Measurements from ENCODE around the gene DRAP1. TPM values are rescaled to one million over a fixed set of nuclear protein-coding genes. Genes with fewer than 3 reads are reported as not detected.
A peak's percentile ranks its signal among the peaks of the same experiment; 100 is the strongest.

The DRAP1 gene
- polyA plus RNA-seq, 1 donor, result 71.0 TPM

DNA sequence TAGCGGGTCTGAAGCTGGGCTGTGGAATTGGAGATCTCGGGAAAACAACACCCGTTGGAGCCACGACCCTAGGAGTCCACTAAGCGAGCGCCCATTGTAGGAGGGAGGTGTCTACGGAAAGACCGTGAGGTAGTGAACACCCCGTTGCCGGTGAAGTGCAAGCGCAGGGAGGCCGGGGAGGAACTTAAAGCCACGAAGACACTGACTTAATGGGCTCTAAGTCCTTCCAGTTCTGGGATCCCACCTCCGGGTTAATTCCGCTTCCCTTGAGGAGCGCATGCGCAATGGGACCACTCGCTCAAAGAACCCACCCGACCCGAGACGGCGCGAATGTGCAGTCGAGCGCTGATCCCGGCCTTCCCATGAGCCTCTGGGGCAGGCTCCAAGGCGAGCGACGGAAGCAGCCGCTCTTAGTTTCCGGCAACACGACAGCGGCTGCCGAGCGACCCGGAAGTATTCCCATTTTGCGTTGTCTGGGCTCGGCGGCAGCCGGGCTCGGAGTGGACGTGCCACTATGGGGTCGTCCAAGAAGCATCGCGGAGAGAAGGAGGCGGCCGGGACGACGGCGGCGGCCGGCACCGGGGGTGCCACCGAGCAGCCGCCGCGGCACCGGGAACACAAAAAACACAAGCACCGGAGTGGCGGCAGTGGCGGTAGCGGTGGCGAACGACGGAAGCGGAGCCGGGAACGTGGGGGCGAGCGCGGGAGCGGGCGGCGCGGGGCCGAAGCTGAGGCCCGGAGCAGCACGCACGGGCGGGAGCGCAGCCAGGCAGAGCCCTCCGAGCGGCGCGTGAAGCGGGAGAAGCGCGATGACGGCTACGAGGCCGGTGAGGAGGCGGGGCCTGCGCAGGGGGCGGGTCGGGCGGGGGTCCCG is 42.3 kb downstream of the DRAP1 start, which contains the start of gene SART1:
Gene SART1, plus strand, starts transcription at position 468 of the 874 bp plus-strand sequence. Its CDS starts 47 bp downstream, at position 515.
- peak; percentile 98 for DNase-seq
- Histone ChIP-seq H3K27ac (ENCODE audit: low read length) (peak within 1 kb of the TSS; percentile 97), H3K36me3 (ENCODE audit: control insufficient read depth, insufficient read depth, low read length) (peaks cover 29% of the 10 kb centered on the region), H3K4me1 (ENCODE audit: control insufficient read depth, insufficient read depth, low read length) (peaks cover 10% of the 10 kb centered on the region), H3K4me3 (ENCODE audit: low read length) (peak within 1 kb of the TSS; percentile 95), H3K9me3 (ENCODE audit: control insufficient read depth, low read depth, low read length) (no peaks in the 10 kb centered on the region), H3K27me3 (ENCODE audit: control insufficient read depth, insufficient read depth, low read length) (no peaks in the 10 kb centered on the region)
- no CpG with 5 or more reads among the region's 97 CpGs for WGBS (ENCODE audit: insufficient coverage, low lambda C conversion rate)

GRCh38 chr11:65962141-65962564 is 42.9 kb downstream of the DRAP1 start:
- DNase-seq, result no peak
- Histone ChIP-seq H3K27ac (ENCODE audit: low read length) (no peak overlapping the region), H3K4me3 (ENCODE audit: low read length) (peak overlapping the region; percentile 95), H3K27me3 (ENCODE audit: control insufficient read depth, insufficient read depth, low read length) (no peaks in the 10 kb centered on the region), H3K36me3 (ENCODE audit: control insufficient read depth, insufficient read depth, low read length) (peaks cover 36% of the 10 kb centered on the region), H3K9me3 (ENCODE audit: control insufficient read depth, low read depth, low read length) (no peaks in the 10 kb centered on the region), H3K4me1 (ENCODE audit: control insufficient read depth, insufficient read depth, low read length) (peaks cover 10% of the 10 kb centered on the region)
- no CpG with 5 or more reads among the region's 13 CpGs for WGBS (ENCODE audit: insufficient coverage, low lambda C conversion rate)

- H3K36me3 ChIP-seq (ENCODE audit: control insufficient read depth, insufficient read depth, low read length), result peaks cover 62% of the 10 kb centered on the region
- DNase-seq, result no peak
- WGBS (ENCODE audit: insufficient coverage, low lambda C conversion rate), result no CpG with 5 or more reads among the region's 10 CpGs
- H3K9me3 ChIP-seq (ENCODE audit: control insufficient read depth, low read depth, low read length), result no peaks in the 10 kb centered on the region
- H3K4me1 ChIP-seq (ENCODE audit: control insufficient read depth, insufficient read depth, low read length), result peaks cover 10% of the 10 kb centered on the region
- no peak overlapping the region for H3K27ac ChIP-seq (ENCODE audit: low read length)
- no peak overlapping the region for H3K4me3 ChIP-seq (ENCODE audit: low read length)
- no peaks in the 10 kb centered on the region for H3K27me3 ChIP-seq (ENCODE audit: control insufficient read depth, insufficient read depth, low read length)
These were observed 45.7 kb downstream of the DRAP1 start for GRCh38 chr11:65964906-65965305.

DNA sequence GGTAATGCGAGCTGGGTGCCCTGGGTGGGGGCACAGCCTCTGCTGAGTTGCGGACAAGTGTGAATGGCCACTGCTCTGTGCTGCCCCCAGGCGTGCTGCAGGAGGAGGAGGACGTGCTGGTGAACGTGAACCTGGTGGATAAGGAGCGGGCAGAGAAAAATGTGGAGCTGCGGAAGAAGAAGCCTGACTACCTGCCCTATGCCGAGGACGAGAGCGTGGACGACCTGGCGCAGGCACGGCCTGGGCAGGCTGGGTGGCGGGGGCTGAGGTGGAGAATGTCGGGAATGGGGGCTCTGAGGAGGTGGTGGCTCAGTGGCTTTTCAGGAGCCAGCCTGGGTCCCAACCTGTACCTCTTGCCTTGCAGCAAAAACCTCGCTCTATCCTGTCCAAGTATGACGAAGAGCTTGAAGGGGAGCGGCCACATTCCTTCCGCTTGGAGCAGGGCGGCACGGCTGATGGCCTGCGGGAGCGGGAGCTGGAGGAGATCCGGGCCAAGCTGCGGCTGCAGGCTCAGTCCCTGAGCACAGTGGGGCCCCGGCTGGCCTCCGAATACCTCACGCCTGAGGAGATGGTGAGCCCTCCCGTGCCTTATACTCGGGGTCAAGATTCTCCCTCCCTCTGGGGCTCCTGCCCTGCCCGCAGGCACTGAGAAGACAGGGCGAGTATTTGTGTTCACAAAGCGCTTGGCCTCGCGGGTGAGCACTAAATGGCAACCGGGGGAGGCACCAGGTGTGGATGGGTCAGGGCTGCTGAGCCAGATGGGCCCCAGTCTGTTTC is 46.9 kb downstream of the DRAP1 start:
- no peaks in the 10 kb centered on the region for H3K27me3 ChIP-seq (ENCODE audit: control insufficient read depth, insufficient read depth, low read length)
- H3K27ac ChIP-seq (ENCODE audit: low read length), result no peak overlapping the region
- no peak overlapping the region for H3K4me3 ChIP-seq (ENCODE audit: low read length)
- peaks cover 69% of the 10 kb centered on the region for H3K36me3 ChIP-seq (ENCODE audit: control insufficient read depth, insufficient read depth, low read length)
- no peak for DNase-seq
- peaks cover 10% of the 10 kb centered on the region for H3K4me1 ChIP-seq (ENCODE audit: control insufficient read depth, insufficient read depth, low read length)
- H3K9me3 ChIP-seq (ENCODE audit: control insufficient read depth, low read depth, low read length), result no peaks in the 10 kb centered on the region
- no CpG with 5 or more reads among the region's 36 CpGs for WGBS (ENCODE audit: insufficient coverage, low lambda C conversion rate)

DNA sequence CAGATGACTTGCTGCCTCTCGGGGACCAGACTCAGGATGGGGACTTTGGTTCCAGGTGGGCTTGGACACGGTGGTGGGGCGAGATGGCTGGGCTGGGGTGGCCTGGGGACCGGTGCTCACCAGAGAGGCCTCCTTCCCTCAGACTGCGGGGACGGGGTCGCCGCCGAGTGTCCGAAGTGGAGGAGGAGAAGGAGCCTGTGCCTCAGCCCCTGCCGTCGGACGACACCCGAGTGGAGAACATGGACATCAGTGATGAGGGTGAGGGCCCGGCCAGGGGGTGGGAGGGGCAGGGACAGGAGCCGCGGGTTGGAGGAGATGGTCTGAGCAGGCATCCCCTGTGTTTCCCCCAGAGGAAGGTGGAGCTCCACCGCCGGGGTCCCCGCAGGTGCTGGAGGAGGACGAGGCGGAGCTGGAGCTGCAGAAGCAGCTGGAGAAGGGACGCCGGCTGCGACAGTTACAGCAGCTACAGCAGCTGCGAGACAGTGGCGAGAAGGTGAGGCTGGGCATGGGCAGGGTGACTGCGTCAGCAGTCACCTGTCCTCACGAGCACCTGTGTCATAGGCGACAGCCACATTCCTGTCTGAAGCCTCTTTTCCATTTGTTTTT is 48.2 kb downstream of the DRAP1 start:
- no peaks in the 10 kb centered on the region for H3K27me3 ChIP-seq (ENCODE audit: control insufficient read depth, insufficient read depth, low read length)
- no peaks in the 10 kb centered on the region for H3K9me3 ChIP-seq (ENCODE audit: control insufficient read depth, low read depth, low read length)
- H3K36me3 ChIP-seq (ENCODE audit: control insufficient read depth, insufficient read depth, low read length), result peaks cover 70% of the 10 kb centered on the region
- no peak overlapping the region for H3K4me3 ChIP-seq (ENCODE audit: low read length)
- H3K27ac ChIP-seq (ENCODE audit: low read length), result no peak overlapping the region
- WGBS (ENCODE audit: insufficient coverage, low lambda C conversion rate), result 80% methylated on average over 2 of the region's 30 CpGs
- no peak for DNase-seq
- peaks cover 8% of the 10 kb centered on the region for H3K4me1 ChIP-seq (ENCODE audit: control insufficient read depth, insufficient read depth, low read length)

DNA sequence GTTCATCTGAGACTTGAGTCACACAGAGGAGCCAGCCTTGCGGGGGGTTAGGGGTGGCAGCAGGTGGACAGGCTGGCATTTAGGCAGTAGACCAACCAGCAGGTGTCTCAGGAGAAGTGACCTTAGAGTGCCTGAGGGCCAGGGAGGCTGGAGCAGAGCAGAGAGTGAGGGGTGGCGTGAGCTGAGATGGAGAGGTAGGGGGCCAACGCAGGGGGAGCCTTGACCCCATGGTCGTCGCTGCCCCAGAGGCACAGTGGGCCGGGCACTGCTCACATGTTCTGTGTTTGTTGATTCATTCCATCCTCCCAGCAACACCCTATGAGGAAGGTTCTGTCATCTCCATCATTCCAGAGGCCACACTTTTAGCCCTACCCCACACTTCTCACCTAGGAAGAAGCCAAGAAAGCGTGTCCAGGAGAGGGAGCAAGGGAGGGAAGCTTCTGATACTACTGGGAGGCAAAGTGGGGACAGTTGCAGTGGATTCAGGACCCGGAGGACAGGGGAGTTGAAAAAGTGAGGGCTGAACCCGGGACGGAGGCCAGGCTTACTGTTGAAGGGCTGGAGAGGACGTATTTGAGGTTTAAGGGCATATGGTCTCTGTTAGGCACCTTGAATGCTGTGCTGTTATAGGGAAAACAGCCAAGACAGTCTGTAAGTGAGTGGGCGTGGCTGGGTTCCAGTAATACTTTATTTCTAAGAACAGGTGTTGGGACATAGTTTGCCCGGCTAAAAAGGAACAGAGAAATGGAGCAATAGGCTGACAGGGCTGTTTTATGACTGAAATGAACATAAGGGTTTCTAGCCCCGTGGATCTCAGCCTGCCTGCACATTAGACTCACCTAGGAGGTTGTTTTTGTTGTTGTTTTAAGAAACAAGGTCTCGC is 49.6 kb downstream of the DRAP1 start:
- Histone ChIP-seq H3K27ac (ENCODE audit: low read length) (no peak overlapping the region), H3K27me3 (ENCODE audit: control insufficient read depth, insufficient read depth, low read length) (no peaks in the 10 kb centered on the region), H3K36me3 (ENCODE audit: control insufficient read depth, insufficient read depth, low read length) (peaks cover 72% of the 10 kb centered on the region), H3K4me3 (ENCODE audit: low read length) (no peak overlapping the region), H3K4me1 (ENCODE audit: control insufficient read depth, insufficient read depth, low read length) (no peaks in the 10 kb centered on the region), H3K9me3 (ENCODE audit: control insufficient read depth, low read depth, low read length) (no peaks in the 10 kb centered on the region)
- no peak for DNase-seq
- WGBS (ENCODE audit: insufficient coverage, low lambda C conversion rate), result 100% methylated on average over 1 of the region's 15 CpGs

Other genes starting within 250 kb of the DRAP1 start
- 57.8 TPM for gene KAT5, start 207.2 kb upstream of the DRAP1 start, polyA plus RNA-seq
- gene RNASEH2C, start 198.6 kb upstream of the DRAP1 start, polyA plus RNA-seq, result 38.9 TPM
- 15.2 TPM for gene AP5B1, start 138.4 kb upstream of the DRAP1 start, polyA plus RNA-seq
- gene OVOL1, start 132.4 kb upstream of the DRAP1 start, polyA plus RNA-seq, result 32.6 TPM
- gene SNX32, start 85.5 kb upstream of the DRAP1 start, polyA plus RNA-seq, result 6.3 TPM
- gene CFL1, start 61.2 kb upstream of the DRAP1 start, polyA plus RNA-seq, result 933 TPM
- 62.1 TPM for gene MUS81, start 59.0 kb upstream of the DRAP1 start, polyA plus RNA-seq
- gene EFEMP2, start 46.6 kb upstream of the DRAP1 start, polyA plus RNA-seq, result 37.7 TPM
- 2.4 TPM for gene CTSW, start 39.6 kb upstream of the DRAP1 start, polyA plus RNA-seq
- gene FIBP, start 31.0 kb upstream of the DRAP1 start, polyA plus RNA-seq, result 59.9 TPM
- 10.9 TPM for gene CCDC85B, start 28.8 kb upstream of the DRAP1 start, polyA plus RNA-seq
- gene FOSL1, start 19.0 kb upstream of the DRAP1 start, polyA plus RNA-seq, result 0.15 TPM
- gene C11orf68, start 364 bp upstream of the DRAP1 start, polyA plus RNA-seq, result 30.3 TPM
- gene TSGA10IP, start 26.1 kb downstream of the DRAP1 start, polyA plus RNA-seq, result not detected
- 38.1 TPM for gene SART1, start 42.3 kb downstream of the DRAP1 start, polyA plus RNA-seq
- 33.5 TPM for gene EIF1AD, start 82.7 kb downstream of the DRAP1 start, polyA plus RNA-seq
- 120 TPM for gene BANF1, start 83.1 kb downstream of the DRAP1 start, polyA plus RNA-seq
- 1.7 TPM for gene CST6, start 92.6 kb downstream of the DRAP1 start, polyA plus RNA-seq
- not detected for gene CATSPER1, start 107.1 kb downstream of the DRAP1 start, polyA plus RNA-seq
- gene GAL3ST3, start 129.7 kb downstream of the DRAP1 start, polyA plus RNA-seq, result 0.39 TPM
- gene SF3B2, start 132.9 kb downstream of the DRAP1 start, polyA plus RNA-seq, result 146 TPM
- 30.3 TPM for gene PACS1, start 150.8 kb downstream of the DRAP1 start, polyA plus RNA-seq

Data from large intestine (tissue), 3 donors.